TTC549 (cell line): ENCODE results near the gene LPAR3.
A peak's percentile ranks its signal among the peaks of the same experiment; 100 is the strongest.
"Not testable (repeated sequence)": the region's sequence is repeated elsewhere in the genome, so short reads cannot be mapped to it uniquely, and the experiment has no call there.

Experiments
- FAIRE-seq: peaks from 2 replicates; lab custom pipeline; 2012; peaks lifted over from hg19 to GRCh38; lab: Jason Lieb, UNC

Gene LPAR3, protein sequence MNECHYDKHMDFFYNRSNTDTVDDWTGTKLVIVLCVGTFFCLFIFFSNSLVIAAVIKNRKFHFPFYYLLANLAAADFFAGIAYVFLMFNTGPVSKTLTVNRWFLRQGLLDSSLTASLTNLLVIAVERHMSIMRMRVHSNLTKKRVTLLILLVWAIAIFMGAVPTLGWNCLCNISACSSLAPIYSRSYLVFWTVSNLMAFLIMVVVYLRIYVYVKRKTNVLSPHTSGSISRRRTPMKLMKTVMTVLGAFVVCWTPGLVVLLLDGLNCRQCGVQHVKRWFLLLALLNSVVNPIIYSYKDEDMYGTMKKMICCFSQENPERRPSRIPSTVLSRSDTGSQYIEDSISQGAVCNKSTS

DNA sequence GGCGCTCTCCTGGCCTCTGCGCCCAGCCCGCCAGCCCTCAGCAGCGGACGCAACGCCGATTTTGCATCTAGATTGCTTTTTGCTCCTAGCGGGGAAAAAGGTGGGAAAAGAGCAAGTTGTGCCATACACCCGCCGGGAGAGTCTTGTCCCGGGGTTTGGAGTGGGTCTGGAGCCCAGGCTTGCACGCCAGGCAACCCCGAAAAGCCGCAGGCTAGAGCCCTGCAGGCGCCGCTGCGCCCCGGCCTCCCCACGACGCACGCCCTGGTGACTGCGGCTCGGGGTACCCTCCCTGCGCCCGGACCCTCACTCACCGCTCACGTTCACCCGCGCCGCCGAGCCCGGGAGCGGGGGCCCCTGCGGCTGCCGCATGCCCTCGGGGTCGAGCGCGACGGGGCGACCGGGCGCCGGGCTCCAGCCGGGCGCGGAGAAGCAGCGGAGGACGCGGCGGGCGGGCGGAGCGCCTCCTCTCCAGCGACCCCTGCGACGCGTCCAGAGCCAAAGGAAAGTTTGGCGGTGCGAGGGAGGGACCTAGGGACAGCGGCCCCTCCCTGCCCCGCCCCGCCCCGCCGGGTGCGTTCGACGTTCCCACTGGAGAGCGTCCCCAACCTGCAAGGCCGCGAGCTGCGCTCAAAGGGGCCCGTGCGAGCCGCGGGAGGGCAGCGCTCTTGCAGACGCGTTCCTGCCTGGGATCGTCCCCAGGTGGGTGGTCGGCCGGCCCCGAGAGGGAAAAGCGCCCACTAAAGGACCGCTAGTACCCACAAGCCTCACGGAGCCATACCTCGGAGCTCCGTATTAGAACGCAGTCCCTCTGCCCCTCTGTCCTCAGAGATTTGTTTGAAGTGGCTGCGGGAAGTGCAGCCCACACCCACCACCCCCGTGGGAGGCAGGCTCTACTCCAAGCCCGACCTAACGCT lies at the start of gene LPAR3:
Gene LPAR3 (minus strand): TSS at position 502 of the 914 bp plus-strand sequence. CDS start 27,086 bp downstream, outside the sequence.
- FAIRE-seq: no peak

DNA sequence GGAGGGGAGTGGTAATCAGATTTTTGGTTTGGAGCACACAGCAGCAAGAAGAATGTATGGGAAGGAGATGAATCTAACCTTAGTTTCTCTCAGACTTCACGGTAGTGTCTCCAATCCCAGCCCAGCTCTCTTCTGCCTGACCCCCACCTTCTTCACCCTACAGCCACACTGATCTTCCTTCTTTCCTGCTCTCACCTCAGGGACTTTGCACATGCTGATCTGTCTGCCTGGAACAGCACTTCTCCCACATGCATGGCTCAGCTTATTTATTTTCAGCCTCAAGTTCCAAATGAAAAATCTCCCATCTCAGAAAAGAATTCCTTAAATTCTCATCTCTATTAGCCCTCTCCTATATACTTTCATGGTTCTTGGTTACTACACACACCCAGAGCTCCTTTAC lies 48.8 kb upstream of the LPAR3 start:
- FAIRE-seq: no peak

DNA sequence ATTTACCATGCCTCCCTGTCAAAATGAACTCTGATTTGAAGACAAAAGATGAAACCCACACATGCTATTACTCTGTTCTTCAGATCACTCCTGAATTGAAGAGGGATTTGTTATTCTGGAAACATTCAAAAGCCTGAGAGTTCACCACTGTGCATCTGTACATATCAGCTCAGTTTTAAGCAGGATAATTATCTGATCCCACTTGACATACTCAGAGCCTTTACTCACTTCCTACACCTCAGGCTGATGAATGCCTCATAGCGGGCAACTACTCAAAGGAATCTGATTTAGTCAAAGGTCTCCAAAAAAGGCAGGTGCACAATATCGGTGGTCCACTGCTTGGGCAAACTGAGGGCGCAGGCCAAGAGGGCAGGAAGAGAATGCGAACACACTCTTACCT lies 47.5 kb upstream of the LPAR3 start:
- FAIRE-seq: no peak

DNA sequence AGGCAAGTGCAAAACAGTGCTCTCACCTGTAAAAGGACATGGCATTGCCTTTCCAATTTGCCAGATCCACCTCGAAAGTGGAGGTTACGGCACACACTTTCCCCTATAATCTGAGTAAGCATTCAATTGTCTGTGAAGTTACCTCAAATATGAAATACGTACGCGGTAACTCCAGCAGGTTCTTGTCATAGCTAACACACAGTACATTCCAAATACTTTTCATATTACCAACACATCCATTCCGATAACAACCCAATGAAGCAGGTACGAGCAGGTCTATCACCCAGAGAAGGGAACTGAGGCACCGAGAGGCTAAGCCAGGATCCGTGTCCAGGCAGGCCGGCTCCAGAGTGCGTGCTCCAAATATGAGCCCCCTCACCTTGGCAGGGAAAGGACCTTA lies 46.8 kb upstream of the LPAR3 start:
- FAIRE-seq: no peak

DNA sequence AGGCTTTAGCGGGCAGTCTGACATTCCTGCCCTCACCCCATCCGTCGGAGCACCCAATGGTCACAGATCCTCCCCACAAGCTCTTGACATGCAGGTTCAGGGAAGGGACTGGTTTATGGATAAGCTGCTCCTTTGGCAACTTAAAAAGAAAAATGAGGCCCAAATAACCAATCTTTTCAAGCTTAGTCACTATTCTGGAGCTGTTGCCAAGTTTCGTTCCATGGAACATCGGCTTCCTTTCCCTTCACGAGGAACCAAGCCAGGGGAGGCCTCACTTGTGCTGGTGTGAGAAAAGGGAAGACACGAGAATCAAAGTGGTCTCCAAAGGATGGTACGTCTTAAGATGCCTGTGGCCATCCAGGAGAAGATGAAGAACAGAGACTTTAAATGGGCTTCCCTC lies 46.1 kb upstream of the LPAR3 start:
- no peak for FAIRE-seq

DNA sequence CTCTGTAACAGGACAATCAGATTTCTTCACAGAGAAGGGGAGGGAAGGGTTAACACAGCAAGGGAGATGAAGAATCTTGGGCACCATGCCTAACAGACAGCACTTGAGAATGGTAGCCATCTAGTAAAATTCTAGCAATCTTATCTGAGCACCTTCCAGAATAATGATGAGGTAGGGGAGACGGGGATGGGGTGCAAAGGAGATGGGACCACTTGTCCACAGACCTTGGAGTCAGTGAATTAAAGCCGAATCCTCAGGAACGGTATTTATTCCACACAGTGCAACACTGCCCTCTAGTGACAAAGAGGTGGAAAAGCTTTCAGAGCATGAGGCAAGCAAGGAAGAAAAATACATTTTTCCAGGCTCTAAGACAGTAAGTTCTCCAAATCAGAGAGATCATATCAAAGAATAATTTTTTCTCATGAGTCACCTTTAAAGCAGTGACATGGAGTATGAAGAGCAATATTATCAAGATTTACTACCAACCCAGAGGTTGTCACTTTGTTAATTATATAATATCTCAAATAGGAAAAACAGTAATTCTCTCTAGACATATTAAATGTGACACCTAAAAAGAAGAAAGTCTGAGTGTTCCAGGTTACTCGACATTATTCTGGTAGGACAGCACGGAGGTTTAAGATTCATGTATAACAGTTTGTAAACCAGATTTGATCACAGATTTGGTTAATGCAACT lies 43.3 kb upstream of the LPAR3 start:
- FAIRE-seq: peak; percentile 55

DNA sequence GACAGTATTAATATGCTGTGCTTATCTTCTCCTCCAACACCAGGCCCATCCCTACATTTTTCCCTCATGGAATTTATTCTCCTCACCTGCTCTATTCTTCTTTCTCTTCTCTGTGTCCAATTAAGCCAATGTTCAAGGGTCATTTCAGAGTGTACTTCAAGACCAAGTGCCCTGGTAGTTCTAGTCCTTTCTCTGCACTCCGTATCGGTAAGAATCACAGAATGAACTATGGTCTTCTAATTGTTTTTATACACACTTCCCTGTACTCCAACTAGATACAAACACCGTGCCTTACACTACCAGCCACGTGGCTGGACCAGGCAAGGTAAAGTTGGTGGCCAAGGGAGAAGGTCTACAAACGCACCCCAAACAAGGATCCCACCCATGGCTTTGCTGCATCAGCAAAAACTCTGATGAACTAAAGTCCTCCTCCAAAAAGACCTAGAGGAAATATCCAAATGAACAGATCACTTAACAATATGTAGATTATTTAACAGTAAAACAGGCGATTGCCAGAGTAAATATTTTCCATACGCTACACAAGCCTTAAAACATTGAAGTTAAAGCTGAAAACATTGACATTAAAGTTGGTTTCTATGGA lies 40.1 kb upstream of the LPAR3 start:
- no peak for FAIRE-seq

DNA sequence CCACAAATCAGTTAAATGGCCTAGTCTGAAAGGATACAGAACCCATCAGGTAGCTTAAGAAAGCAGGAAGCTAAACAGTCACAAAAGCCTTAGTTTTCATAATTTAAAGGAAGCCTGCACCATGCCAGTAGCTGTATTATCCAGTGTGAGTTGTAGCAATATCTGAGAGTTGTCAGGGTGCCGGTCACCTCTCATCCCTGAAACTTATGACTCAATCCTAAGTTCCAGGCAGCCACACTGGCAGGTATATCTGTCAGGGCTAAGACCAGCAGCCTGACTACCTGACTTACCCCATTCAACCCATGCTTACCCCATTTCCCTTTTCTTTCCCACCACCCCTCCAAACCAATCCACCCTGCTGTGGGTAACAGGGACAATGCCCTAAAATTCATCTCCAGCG lies 37.8 kb upstream of the LPAR3 start:
- no peak for FAIRE-seq

DNA sequence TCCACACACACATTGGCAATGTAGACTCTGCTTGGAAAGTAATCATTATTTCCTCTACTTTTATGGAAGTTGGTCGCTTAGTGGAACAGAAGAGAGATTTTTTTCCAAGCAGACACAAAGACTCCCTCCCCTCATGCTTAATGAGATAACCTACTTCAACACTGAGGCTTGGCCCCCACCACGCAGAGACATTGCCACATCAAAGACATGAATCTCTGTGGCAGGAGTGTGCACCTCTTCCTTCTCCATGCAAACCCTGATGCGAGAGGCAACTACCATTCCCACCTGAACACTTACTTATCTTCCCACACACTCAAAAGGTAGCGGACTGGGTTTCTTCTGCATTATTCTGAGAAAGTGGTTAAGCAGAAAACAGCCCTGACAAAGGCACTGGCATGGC lies 37.3 kb upstream of the LPAR3 start:
- no peak for FAIRE-seq

DNA sequence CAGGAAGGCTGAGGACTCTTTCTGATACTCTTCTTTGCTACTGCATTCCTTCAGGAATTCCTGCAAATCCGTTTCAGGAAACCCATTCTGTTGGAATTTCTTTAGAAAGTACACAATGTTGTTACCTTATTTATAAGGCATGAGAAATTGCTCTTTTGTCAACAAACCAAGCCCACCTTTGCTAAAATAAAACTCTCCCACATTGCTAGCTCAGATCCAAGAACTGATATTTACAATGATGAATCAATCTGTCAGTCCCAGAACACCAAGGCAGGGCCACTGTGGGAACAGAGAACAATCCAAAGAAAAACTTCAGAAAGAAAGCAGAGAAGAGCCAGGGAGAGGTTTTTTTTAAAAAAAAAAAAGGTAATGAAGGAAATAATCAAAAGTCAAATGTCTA lies 36.6 kb upstream of the LPAR3 start:
- FAIRE-seq: no peak

DNA sequence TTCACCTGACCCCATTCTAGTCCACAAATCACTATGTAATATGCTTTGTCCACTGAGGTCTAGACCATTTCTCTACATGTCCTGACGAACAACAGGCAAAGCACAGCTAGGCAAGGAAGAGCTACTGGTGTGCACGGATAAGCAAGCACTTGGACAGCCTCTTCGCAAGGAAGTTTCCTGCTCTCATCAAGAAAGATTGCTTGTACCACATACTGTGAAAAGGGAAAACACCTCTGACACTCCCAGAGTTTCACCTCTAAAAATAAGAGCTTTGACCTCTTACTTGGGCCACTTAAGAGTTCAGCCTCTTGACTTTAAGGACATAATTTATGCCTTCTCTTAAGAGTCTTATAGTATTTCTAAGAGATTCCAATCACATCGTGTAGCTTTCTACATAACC lies 36.0 kb upstream of the LPAR3 start:
- no peak for FAIRE-seq

DNA sequence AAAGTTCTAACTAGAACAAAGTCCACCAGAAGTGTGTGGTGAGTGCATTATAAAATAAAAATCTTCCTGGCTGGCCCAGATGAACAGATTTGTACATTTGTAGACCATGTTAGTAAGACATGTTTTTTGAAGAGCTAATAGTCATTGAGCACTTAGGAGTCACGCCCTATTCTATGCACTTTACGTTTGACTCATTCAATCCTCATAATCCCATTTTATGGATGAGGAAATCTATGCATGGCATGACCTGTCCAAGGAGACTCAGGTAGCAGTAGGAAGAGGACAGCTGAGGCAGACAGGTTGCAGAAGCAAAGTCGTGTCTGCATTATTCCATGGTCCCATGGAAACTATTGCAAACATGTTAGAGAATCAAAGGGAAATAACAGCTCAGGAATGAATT lies 30.3 kb upstream of the LPAR3 start:
- no peak for FAIRE-seq

DNA sequence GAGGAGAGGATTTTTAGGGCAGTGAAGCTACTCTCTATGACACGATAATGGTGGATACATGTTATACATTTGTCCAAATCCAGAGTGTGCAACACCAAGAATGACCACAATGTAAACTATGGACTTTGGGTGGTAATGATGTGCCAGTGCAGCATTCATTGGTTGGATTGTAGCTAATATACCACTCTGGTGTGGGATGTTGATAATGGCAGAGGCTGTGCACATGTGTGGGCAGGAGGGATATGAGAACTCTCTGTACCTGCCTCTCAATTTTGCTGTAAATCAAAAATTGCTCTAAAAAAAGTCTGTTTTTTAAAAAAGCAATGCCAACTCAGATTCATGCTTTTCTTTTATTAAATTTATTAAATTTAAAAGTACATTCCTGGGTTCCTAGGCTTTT lies 27.2 kb upstream of the LPAR3 start:
- FAIRE-seq: no peak

DNA sequence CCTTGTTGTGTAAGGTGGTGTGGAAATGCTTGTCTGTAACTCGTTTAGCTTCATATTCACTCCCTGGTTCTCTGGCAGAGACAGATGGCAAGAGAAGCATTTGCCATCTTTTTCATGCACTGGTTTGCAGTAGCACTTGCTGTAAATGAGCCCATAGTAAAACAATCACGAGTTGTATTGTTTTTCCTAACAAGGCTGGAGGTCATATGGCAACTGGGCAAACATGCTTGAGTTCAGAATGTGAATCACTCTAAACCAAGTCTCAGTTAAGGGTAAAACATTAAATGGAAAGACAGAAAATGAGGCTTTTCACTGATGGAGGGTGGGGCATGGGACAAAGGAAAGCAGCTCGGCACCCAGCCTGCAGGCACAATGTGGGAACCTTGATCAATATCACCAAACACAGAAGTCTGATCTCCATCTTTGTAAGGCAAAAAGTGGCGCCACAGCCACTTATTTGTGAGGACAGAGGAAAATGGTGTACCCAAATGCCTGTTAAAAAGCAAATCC lies 26.5 kb upstream of the LPAR3 start:
- no peak for FAIRE-seq

DNA sequence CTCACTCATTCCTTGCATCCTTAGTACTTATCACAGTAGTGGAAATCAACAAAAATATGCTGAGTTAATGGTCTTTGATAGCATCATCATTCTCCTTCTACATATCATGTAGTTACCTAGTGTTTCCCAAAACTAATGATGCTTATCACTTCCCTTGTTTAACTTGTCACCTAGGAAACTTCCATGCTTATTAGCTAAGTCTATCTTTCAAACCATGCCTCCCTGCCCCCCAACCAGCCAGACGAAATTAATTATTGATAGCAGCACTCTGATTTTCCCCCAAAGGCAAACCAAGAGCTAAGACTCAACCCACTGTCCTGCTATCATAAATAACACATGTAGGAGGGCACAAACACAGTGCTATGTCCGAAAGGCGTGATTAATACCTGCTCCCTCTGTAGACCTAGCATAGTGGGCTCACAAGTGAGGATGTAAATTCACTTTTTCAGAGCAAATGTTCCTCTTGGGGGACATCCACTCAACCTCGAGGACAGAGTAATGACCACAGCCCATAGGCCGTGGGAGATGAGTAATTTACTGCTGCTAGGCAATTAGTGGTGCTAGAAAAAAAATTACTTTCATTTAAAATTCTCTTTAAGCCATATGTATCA lies 25.8 kb upstream of the LPAR3 start:
- FAIRE-seq: no peak

DNA sequence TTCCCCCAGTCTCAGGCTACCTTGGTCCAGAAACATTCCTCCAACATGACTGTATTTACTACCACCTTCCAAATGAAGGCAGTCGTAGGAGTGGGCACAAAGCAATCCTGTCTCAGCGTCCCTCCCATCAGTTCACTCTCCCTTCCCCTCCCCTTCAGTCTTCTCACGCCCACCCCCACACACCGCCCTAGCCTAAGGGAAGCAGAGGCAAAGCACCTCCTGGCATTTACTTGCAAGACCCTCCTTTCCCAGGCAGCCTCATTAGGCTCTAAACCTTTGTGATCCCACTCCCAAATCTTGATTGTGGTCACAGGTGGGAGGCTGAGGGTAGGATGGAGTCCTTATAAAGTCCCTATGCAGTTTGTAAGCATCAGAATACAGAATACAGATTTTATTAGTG lies 23.9 kb upstream of the LPAR3 start:
- FAIRE-seq: no peak

DNA sequence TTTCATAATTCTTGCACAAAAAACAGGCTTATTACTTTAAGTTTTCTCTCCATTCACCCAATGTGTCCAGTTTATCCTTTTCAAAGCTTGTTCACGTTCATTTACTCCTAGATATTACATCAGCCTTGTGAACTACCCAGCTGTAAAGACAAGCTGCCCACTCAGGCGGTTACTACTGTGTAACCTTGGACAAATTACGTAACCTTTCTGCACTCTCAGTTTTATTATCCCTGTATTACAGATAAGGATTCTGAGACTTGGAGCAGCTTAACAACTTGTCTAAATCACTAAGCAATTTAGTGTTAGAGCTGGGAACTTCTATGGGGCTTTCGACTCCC lies 20.5 kb upstream of the LPAR3 start:
- no peak for FAIRE-seq

DNA sequence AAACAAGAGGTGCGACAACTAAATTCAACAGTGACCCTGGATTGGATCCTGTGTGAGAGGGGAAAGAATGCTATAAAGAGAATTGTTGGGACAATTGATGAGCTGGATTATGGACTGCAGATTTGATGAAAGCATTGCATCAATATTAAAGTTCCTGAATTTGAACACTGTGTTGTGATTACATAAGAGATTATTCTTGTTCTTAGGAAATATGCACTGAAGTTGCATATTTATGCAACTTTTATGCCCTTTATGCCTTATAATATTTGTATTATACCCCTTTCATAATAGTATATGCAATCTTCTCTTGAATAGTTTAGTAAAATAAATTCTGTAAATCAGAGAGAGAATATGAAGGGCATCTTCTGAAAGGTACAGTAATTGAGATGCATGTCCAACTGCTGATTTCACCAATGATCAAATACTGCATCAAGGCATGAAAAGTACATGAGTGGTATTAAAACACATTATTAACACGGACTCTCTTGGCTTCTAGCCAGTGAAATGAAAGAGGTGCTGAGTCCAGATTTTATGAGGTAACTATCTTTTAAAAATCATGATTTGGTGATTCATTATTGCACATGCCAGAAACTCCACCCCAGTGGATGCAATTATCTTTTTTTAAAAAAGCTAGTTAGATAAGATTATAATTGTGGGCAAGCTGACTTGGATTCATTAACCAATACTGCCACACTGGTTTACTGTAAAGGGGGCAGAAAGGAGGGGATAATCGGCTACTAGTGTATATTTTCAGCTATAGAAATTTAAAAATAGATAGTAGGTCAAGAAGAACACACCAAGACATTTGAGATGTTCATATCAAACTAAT lies 19.9 kb upstream of the LPAR3 start:
- no peak for FAIRE-seq

DNA sequence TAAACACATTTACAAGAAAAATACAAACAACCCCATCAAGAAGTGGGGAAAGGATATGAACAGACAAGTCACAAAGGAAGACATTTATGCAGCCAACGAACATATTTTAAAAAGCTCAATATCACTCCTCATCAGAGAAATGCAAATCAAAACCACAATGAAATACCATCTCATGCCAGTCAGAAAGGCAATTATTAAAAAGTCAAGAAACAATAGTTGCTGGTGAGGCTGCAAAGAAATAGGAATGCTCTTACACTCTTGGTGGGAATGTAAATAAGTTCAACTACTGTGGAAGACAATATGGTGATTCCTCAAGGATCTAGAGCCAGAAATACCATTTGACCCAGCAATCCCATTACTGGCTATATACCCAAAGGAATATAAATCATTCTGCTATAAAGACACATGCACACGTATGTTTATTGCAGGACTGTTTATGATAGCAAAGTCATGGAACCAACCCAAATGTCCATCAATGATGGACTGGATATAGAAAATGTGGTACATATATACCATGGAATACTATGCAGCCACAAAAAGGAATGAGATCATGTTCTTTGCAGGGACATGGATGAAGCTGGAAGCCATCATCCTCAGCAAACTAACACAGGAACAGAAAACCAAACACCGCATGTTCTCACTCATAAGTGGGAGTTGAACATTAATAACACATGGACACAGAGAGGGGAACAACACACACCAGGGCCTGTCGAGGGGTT lies 15.9 kb upstream of the LPAR3 start:
- not testable (repeated sequence) for FAIRE-seq

DNA sequence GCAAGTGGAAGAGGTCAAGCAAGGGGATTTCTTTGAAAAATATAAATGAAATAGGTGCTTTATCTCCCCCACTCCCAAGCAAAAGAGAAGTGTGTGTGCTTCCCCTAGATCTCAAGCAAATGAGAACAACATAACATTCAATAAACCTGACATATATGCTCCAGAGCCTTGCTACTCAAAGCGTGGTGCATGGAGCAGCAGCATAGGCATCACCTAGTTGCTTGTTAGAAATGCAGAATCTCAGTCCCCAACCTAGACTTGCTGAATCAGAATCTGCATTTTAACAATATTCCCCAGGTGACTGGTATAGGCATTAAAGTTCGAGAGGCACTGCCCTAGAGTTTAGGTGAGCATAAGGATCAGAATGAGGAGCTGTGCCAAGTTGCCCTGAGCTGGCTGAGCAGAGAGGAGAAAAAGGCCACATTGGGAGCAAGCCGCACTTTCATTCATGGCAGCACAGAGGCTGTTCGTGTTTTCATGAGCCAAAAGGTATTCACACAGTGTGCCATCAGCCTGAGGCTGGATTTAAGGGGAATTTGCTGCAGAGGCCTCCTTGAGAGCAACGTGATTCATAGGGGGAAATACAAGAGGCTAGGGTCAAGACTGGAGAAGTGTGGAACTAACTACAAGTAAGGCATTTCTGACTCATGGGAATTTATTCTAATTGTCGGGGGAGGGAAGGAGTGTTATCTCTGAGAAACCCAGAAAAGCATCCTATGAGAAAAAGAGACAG lies 14.3 kb upstream of the LPAR3 start:
- no peak for FAIRE-seq
